GM18868 (cell line): Measurements from ENCODE around the gene PPP1R3C.

Experiments
- ATAC-seq: cut with Tn5 transposase; IDR thresholded peaks from one replicate; pipeline ENCODE4 v1.9.1; 2021; ENCODE audit warnings: mild to moderate bottlenecking, moderate library complexity; ENCODE audit not compliant: unreplicated experiment

PPP1R3C gene

GRCh38 chr10:91602449-91602848, 30.4 kb downstream of the PPP1R3C start:
- ATAC-seq = no peak

DNA sequence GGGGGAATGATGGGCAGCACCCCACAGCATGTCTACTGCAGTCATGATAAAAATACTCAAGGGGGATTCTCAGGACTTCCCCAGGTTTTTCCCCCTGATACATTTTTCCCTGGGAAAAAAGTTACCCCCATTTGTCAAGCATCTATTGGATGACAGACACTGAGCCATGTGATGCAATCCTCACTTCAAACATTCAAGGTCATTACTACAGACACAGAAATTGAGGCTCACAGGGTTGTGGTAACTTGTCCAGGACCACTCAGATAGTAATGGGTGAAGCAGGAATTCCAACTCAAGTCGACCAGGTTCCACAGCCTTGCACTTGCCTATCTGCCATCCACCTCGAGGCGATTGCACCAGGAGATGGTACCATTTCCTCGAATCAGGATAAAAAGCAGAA, 31.7 kb downstream of the PPP1R3C start:
- no peak for ATAC-seq

- no peak for ATAC-seq
These were observed 34.5 kb downstream of the PPP1R3C start for GRCh38 chr10:91598211-91598977.

DNA sequence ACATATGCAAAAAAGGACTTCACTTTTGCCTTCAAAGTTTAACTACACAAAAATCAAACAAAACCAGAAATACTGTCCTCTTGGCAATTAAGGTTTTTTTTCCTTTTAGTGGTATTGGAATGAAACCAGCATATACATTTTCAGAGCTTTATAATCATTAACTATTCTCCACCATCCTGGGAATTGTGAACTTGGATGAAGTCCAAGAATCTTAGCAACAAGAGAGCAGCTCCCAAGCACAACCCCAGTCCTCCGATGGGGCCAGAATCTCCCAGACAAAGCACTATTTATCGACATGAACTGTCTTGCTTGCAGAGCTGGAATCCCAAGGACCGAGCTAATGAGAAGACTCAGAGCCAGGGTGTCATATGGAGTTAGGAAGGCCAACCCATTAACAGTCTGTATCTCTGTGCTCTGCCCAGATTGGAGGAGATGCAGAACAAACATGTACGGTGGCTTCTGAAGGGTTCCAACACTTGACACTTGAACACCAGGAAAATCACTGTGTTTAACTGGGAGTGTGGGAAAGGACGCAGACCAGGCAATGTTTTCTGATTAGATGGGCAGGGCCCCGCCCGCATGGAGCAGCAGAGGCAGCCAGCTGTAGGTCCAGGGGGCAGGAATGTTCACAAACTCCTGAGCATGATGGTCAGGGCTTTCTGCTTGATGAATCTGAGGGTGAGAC, 35.5 kb downstream of the PPP1R3C start:
- no peak for ATAC-seq

- ATAC-seq = no peak
These were observed 36.1 kb downstream of the PPP1R3C start for GRCh38 chr10:91596825-91597196.

DNA sequence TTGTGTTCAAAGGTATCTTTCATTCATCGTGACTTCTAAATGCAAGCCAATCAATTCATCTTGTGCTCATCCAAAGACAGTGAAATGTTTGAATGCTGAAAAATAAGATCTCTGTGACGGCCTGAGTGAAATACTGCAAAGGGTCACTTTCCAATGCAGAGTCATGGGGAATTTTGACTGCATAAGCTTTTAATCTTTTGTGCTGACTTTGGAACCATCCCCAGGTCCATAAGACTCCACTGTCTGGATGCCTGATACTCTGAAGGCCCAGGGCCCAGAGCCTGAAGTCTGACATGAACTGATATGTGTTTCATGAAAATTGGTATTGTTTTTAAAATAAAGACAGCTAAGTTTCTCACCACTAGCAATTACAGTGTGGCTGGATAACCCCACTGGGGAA, 39.0 kb downstream of the PPP1R3C start:
- no peak for ATAC-seq

DNA sequence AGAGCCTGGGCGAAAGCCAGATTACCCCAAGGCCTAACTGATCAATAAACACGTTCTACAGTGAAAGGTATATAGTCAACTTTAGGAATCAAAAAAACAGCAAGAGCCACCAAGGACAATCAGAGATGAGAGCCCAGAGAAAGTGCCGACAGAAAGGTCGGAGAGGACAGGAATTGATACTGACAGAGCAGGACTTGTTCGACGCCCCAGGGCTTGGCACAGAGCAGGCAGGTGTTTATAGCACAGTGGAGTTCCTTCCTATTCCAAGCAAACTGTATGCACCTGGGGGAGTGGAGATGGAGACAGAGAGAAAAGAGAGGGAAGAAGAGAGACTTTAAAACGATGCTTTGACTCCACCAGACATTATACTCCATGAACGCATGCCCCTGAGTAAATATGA, 39.5 kb downstream of the PPP1R3C start:
- no peak for ATAC-seq

DNA sequence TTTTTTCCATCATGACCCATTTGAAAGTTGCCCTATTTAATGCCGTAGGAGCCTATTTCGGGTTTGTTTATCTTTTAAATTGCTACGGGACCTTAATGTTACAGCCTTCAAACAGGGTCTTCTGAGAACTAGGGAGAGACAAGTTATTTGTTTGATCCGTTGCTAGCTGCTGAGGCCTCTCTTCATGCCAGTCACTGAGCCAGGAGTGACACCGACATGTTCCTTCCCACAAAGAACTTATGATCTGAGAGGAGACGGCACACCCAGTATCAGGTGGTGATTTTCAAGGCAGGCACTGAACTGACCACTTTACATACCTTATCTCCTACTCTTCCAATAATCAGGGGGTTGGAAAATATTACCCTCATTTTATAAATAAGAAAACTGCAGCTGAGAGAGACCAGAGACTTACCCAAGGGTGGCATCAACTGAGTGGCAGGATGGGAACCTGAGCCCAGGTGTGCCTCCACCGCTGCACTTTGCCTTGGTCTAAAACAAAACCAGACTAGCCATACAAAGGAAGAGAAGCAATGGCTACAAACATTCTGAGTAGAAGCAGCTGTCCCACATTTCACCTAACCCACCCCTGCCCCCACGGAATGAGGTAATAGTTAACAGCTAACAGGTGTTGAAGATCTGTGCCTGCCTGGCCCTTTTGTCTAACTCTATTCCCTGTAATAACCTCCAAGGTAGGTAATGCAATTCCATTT, 40.5 kb downstream of the PPP1R3C start:
- ATAC-seq = no peak

DNA sequence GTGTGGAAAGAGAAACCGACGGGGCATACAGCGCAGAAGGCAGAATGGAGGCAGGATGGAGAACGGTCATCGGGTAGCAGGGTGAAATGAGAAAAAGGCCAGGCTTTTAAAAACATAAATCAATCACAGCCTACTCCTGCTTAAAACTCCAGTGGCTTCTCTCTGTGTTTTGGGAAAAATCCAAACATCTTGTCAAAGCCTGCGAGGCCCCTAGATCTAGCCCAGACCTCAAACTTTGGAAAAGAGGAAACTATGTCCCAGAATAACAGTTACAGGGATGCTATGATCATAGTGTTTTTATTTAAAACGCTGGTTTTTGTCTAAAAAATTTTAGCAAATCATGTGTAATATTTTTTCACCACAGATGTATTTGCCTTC, 41.1 kb downstream of the PPP1R3C start:
- ATAC-seq = no peak

DNA sequence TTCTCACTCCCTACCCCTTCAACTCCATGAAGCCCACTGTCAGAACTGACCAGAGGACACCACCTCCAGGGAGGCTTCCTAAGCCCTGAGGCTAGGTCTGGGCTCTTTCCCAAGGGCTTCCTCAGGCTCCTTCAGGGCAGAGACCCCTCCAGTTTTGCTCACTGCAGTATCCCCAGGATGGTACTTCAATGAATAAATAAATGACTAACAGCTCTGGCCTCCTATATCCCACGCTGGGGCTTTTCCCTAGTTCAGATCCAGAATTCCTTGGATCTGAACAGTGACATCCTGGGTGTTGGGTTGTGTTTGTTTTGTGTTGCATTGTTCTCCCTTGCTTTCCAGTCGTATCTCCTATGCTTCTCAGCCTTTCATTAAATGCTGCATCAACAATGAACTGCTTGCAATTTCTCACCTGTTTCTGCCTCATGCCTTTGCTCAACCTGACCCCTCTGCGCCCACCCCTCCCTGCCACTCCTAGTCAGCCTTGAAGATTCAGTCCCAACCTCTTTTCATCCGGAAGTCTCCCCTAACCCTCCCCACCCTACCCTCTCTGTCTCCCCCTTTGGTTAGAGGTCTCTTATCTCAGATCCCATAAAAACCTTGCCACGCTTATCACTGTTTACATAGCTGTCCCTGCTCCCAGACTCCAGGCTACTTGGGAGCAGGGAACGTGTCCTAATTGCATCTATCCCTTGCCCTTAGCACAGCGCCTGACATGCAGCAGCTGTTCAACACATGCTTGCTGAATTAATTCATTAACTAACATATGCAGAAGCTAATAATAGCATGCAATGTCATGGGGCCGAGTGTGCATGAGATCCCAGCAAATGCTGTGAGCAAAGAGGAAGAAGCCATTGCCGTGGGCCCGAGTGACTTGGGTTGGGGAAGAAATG, 41.7 kb downstream of the PPP1R3C start:
- no peak for ATAC-seq

DNA sequence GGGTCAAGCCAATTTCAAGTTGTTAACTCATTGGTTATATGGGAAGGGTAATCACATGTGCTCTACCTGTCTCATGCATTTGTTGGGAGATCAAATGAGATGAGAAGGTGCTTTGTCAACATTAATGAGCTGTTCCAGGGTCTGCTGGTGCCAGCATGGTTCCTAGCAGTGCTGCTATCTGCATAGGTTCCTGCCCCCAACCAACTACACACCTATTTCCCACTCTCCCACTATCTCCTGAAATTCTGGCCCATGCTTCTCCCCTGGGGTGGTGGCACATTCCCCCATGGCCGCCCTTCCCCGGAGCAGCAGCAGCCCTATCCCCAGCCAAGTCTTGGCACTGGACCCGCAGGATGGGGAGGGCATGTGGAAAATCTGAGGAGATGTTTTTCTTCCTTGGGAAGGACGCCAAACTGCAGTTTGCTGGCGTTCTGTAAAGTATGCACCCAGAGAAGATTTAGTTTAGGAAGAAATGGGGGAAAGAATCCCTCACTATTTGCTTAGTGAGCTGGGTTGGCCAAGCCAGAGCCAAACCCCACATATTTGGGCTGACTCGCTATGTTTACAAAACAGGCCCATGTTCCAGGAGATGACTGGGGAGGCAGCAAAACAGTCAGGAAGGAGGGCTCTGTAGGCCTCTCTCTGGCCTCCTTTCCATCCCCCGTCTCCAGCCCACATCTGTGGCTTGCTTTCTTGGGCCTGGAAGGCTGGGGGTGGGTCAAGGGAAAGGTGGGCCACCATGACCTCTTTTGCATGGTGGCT, 42.5 kb downstream of the PPP1R3C start:
- no peak for ATAC-seq

GRCh38 chr10:91589658-91590035, 43.2 kb downstream of the PPP1R3C start:
- no peak for ATAC-seq

DNA sequence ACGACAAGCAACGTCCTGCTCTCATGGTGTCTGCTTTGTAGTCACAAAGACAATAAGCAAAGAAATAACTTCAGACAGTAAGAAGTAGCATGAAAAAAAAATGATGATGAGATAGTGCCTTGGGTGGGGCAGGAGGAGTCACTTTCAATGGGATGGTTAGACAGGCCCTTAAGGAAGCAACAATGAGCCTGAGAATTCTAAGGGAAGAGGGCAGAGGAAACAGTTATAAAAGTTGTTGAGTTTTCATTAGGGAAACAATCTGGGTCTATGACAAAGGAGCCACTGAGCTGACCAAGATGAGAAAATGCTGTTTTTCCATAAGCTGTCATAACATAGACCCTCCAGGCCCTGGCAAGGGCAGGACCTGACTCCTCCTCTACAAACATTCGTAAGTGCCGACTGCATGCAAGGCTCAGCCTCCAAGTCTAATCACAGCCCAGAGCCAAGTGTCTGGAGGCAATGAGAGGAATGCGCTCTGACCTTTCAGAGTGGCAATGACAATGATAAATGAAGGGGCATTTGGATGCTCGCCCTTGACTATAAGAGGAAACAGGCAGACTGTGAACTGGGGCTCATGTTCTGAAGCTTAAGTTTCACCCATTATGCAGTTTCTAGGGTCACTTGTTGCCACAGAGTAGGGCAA, 43.7 kb downstream of the PPP1R3C start:
- ATAC-seq = no peak

DNA sequence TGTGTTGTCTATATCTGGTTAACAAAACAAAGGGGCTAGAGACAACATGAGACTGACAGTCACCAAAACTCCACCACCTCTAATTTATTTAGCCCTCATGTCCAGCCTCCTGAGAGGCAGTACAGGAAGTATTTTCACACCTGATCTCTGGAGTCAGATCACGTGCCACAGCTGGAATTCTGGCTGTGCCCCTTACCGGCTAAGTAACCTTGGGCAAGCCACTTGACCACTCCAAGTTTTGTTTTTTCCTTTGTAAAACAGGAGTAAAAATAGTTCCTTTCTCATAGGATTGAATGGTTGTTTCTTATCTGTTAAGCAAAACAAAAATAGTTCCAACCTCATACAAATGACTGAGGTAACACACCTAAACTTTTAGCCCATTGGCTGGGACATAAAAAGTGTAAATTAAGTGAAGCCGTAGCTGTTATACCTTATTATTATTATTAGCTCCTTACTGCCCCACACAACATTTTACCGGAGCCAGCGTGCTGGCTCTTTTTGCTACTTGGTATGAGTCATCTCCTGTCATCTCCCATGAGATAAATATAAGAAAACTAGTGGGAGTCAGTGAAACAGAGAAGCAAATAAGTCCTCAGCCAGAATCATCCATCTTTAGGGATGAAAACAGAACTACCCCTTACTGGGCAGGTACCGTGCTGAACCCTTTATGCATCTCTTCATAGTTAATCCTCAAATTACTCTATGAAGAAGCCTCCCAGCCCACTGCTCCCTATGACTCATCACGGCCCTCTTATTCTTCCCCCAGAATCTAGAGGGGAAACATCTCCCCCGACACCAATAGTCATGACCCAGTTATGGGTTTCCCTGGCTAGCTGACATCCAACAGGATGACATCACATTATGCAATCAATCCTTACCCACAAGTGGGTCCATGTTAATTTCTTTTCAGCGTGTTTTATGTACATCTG, 44.9 kb downstream of the PPP1R3C start:
- ATAC-seq = no peak

DNA sequence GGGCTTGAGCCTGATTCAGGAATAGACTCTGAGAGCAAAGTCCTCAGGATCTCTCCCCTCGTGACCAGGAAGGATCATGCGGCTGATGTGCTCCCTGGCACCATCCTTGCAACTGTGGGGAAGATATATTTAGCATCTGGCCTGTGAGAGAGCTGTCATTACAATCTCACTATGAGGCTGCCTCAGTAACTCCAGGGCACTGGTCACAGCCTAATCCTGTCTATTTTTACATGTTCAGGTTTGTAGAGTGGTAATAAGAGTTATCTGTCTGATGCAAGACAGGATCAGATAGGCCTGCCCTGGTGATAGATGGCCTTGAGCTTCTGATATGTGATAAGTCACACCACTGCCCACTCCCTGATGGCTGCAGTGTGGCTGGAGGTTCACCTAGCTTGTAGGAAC, 50.7 kb downstream of the PPP1R3C start:
- no peak for ATAC-seq

GRCh38 chr10:91579329-91579985, 53.4 kb downstream of the PPP1R3C start:
- ATAC-seq = no peak
